Measurements from ENCODE around the gene WFDC9.
"Not testable (repeated sequence)": the region's sequence is repeated elsewhere in the genome, so short reads cannot be mapped to it uniquely, and the experiment has no call there.

Gene WFDC9

GRCh38 chr20:45631184-45631583 lies at the start of gene WFDC9:
Gene WFDC9 (minus strand): TSS chr20:45631284. CDS start chr20:45610181, 21,103 bp downstream.
- no peak for DNase-seq

- no peak for DNase-seq
Measured at GRCh38 chr20:45679650-45680049, 48.6 kb upstream of the WFDC9 start.

DNA sequence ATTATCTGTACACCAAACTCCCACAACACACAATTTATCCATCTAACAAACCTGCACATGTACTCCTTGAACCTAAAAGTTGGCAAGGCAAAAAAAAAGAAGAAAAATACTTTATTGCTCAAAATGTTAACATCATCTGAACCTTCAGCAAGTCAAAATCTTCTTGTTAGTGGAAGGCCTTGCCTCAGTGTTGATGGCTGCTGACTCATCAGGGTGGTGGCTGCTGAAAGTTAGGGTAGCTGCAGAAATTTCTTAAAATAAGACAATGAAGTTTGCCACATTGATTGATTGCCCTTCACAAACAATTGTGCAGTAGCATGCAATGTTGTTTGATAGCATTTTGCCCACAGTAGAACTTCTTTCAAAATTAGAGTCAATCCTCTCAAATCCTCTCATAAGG lies 41.7 kb upstream of the WFDC9 start:
- no peak for DNase-seq

GRCh38 chr20:45670139-45670538 lies 39.1 kb upstream of the WFDC9 start, which contains the start of gene WFDC11:
Gene WFDC11 (minus strand): TSS chr20:45670239. CDS start chr20:45650600, 19,639 bp downstream.
- no peak for DNase-seq

DNA sequence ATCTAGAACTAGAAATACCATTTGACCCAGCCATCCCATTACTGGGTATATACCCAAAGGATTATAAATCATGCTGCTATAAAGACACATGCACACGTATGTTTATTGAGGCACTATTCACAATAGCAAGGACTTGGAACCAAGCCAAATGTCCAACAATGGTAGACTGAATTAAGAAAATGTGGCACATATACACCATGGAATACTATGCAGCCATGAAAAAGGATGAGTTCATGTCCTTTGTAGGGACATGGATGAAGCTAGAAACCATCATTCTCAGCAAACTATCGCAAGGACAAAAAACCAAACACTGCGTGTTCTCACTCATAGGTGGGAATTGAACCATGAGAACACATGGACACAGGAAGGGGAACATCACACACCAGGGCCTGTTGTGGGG lies 26.0 kb upstream of the WFDC9 start:
- DNase-seq: not testable (repeated sequence)

DNA sequence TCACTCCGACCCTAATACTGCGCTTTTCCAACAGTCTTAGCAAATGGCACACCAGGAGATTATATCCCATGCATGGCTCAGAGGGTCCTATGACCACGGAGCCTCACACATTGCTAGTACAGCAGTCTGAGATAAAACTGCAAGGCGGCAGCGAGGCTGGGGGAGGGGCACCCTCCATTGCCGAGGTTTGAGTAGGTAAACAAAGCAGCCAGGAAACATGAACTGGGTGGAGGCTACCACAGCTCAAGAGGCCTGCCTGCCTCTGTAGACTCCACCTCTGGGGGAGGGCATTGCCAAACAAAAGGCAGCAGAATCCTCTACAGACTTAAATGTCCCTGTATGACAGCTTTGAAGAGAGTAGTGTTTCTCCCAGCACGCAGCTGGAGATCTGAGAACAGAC lies 20.6 kb upstream of the WFDC9 start:
- not testable (repeated sequence) for DNase-seq

DNA sequence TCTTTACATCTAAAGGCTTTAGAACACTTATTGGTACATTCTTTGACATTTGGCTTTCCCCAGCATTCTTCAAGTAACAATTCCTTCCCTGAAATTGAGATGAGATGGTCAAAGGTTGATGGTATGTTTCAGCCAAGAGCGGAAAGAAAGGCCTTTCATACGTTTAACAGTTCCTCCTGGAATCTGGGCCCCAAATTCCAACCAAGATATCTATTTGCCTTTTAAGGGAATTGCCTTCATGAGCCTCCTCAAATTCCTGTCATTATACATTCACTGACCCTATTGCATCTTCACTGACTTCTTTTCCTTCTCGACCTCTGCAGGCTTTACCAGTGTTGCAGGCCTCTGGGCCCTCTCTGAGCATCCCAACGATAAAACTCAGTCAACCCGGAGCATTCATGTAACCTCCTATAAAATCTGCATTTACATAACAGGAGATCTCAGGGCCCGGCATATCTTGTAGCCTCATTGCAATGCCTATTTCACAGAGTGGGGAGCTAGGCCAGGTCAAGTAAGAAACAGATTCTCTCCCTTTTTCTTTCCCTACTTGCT lies 18.3 kb upstream of the WFDC9 start:
- DNase-seq: no peak

DNA sequence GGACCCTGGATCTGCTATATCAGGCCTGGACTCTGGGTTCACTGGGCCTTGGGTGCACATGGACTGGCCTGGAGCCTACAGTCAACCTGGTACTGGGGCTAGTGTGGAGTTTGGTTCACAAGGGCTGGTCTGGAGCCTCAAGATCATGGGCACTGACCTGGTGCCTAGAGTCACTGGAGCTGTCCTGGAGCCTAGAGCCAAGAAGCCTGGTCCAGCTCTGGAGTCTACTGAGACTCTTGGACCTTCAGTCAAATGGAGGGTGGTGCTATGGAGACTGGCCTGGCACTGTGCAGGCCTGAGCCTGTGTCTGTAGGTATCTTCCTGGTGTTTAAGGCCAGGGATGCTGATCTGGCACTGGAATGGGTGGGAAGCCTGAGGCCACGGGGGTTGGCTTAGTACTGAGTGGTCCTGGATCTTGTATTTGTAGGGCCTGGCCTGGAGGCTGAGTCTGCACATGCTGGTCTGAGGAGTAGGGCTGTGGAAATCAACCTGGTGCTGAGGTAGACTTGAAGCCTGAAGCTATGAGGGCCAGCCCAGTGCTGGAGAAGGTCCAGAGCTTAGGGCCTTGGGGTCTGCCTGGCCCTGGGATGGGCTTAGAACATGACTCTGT lies 16.5 kb upstream of the WFDC9 start:
- DNase-seq: no peak

- DNase-seq: no peak
Measured at GRCh38 chr20:45646875-45647274, 15.8 kb upstream of the WFDC9 start.

GRCh38 chr20:45645869-45646268 lies 14.8 kb upstream of the WFDC9 start:
- not testable (repeated sequence) for DNase-seq

DNA sequence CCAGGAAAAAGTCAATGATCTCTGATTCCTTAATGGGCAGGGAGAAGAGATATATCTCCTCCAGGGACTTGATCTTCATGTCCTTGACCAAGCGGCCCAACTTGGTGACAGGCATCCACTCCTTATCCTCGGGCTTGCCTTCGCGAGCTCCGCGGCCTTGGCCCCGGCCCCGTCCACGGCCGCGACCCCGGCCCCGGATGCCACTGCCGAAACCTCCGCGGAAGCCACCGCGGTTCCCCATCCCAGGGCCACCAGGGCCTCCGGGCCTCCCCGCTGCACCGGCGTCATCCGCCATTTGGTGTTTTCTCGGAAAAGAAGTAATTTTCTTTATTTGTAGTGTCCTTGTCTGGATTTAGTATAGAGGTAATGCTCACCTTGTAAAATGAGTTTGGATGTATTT lies 10.0 kb upstream of the WFDC9 start:
- not testable (repeated sequence) for DNase-seq

- no peak for DNase-seq
Measured at GRCh38 chr20:45639687-45640086, 8.6 kb upstream of the WFDC9 start.

- no peak for DNase-seq
Measured at GRCh38 chr20:45636513-45636912, 5.4 kb upstream of the WFDC9 start.

GRCh38 chr20:45630371-45630770 lies 713 bp downstream of the WFDC9 start:
- DNase-seq: no peak

DNA sequence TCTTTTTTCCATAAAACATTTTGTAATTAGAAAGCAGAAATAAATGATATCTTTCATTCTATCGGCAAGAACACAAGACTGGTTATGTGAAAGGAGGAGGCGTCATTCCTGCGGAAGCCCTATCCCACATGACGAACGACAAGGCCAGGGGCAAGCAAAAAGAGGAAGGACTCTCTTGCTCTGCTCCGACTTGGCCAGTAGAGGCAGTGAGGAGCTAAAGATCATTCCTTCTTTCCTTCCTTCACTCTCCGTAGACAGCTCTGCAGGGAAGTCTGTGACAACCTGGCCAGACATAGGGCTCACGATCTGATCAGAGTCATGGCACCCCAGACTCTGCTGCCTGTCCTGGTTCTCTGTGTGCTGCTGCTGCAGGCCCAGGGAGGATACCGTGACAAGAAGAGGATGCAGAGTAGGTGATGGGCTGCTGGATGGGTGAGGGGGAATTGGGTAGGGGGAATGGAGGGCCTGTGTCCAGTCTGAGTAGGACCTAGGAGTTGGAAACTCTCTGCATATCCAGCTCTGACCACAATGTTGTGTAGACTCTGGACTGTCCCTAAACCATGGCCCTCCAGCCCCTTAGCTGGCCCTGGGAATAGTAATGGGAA lies 1.5 kb downstream of the WFDC9 start, which contains the start of gene WFDC10A:
WFDC10A (plus strand) TSS at position 244 of the 605 bp plus-strand sequence; CDS start at position 319, 75 bp downstream.
- DNase-seq: peak; percentile 7

DNA sequence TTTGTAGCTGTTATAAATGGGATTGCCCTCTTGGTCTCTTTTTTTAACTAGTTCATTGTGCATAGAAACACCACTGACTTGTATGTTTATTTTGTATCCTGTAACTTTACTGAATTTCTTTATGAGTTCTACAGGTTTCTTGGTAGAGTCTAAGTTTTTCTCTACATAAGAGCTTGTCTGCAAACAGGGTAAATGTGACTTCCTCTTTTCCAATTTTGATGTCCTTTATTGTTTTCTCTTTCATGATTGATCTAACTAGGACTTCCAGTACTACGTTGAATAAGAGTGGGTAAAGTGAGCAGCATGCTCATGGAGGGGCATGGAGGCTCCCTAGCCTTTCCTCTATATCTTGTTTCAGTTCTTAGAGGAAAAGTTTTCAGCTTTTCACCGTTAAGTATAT lies 4.5 kb downstream of the WFDC9 start:
- no peak for DNase-seq

DNA sequence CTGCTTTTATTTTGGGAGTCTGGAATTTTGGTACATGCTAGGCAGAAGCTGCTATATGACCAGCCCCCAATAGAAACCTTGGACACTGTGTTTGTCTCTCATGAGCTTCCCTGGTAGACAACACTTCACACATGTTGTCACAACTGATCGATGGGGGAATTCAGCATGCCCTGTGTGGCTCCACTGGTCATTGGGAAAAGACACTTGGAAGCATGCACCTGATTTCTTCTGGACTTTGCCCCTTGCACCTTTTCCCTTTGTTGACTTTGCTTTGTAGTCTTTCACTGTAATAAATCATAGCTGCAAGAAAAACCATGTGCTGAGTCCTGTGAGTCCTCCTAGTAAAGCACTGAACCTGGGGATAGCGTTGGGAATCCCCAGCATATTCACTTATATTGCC lies 9.5 kb downstream of the WFDC9 start:
- DNase-seq: no peak

DNA sequence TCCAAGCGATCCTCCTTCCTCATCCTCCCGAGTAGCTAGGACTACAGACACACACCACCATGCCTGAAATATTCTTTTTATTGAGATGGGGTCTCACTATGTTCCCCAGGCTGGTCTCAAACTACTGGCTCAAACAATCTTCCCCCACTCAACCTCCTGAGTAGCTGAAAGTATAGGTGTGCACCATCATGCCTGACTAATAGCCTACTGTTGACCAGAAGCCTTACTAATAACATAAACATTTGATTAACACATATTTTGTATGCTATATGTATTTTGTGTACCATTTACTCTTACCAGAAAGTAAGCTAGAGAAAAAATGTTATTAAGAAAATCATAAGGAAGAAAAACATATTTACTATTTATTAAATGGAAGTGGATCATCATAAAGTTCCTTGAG lies 13.5 kb downstream of the WFDC9 start:
- DNase-seq: no peak

DNA sequence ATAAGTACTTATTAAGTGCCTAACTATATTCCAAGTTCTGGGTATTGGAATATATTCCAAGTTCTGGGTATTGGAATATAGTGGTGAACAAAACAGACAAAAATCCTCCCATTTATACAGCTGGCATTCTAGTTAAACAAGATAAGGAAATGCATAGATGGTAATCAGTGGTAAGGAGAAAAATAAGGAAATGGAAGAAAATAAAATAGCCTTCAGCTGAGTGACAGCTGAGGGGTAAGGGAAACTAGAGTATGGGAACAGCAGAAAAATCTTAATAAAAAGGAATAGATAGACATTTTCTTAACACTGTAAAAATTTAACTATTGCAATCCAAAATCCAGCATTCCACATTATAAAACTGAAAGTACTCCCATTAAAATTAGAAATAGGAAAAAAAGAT lies 18.8 kb downstream of the WFDC9 start:
- DNase-seq: no peak

DNA sequence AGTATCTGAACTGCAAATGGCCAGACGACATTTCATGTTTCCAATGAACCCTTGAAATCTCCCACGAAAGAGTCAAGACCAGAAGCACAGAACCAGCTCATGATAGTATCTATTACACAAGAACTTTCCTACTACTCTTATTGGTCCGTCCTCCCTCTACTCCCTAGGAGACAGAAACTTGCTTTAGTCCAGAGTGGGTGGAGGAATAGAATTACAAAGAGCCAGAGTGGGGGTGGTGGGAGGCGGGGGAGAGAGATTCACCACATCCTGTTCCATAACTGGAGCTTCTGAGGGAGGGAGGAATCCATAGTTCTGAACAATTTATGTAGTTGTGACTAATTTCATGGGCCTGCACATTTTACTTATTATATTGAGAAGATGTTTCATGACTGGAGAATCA lies 20.0 kb downstream of the WFDC9 start:
- DNase-seq: no peak

- no peak for DNase-seq
Measured at GRCh38 chr20:45607810-45608209, 23.3 kb downstream of the WFDC9 start.

DNA sequence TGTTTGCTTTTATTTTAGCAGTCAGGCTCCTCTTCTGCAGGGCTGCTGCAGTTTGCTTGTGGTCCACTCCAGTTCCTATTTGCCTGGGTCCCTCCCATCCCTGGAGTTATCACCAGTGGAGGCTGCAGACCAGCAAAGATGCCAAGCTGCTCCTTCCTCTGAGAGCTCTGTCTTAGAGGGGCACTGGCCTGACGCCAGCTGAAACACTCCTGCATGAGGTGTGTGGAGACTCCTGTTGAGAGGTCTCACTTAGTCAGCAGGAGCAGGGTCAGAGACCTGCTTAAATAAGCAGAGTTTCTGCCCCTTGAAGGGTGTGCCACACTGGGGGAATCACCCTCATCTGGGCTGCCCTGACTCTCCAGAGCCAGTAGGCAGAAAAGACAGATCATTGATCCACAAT lies 35.8 kb downstream of the WFDC9 start:
- DNase-seq: no peak

GRCh38 chr20:45593498-45593897 lies 37.6 kb downstream of the WFDC9 start:
- DNase-seq: no peak

DNA sequence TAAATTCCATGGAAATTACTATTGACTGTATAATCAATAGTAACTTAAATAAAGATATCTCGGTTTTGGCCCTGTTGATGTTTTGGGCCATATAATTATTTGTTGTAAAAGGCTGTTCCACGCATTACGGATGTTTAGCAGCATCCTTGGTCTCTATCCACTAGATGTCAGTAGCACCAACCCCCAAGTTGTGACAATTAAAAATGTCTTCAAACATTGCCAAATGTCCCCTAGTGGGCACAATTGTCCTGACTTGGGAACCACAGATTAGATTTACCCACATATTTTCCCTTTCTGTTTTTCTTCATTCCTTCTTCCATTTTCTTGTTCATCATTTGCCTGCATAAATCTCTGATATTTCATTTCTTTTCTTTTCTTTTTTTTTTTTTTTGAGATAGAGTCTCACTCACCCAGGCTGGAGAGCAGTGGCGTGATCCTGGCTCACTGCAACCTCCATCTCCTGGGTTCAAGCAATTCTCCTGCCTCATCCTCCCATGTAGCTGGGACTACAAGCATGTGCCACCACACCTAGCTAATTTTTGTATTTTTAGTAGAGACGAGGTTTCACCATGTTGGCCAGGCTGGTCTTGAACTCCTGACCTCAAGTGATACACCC lies 38.4 kb downstream of the WFDC9 start:
- peak; percentile 47 for DNase-seq
